AG04450 (cell line): ENCODE measurements around the gene ADTRP. TPM values are rescaled to one million over a fixed set of nuclear protein-coding genes. Genes with fewer than 3 reads are reported as not detected.

ENCODE experiments used
- CTCF ChIA-PET: fragments of 300-600, 350-600 bp; formaldehyde crosslinking; extraction: SDS; loops from one replicate; lab custom pipeline; 2022; ENCODE audit warnings: antibody characterized with exemption, inconsistent platforms; lab: Charles Lee
- POLR2A ChIA-PET: fragments of 350-600 bp; formaldehyde crosslinking; extraction: SDS; loops from one replicate; lab custom pipeline; 2021; ENCODE audit warnings: antibody characterized with exemption, inconsistent platforms; lab: Yijun Ruan, JAX
- DNase-seq: peaks from one replicate; pipeline ENCODE4 v3.0.0-alpha.2; 2011; ENCODE audit warnings: low read depth, low spot score
- H3K27ac ChIP-seq: one replicate; pipeline ENCODE4 v1.5.1; 2012; ENCODE audit warnings: low read depth, low read length, control low read depth
- H3K27me3 ChIP-seq: one replicate; pipeline ENCODE4 v1.6.0; 2012; ENCODE audit warnings: low read length; ENCODE audit not compliant: control insufficient read depth, insufficient read depth
- H3K4me3 ChIP-seq: 2 replicates; pipeline ENCODE4 v1.5.1; 2011; ENCODE audit warnings: mild to moderate bottlenecking, low read depth, low read length, control low read depth
- H3K9me3 ChIP-seq: 2 replicates; pipeline ENCODE4 v1.5.1; 2012; ENCODE audit warnings: low read length; ENCODE audit not compliant: control insufficient read depth, insufficient read depth
- polyA plus RNA-seq: library from polyadenylated mRNA; depleted of rRNA; stranded (reverse); fragments of >200 nt; gene quantifications from 2 replicates; pipeline ENCODE4 v1.2.3, GENCODE V29; 2011
- TF ChIP-seq, protein P1 (sequence below): IDR thresholded peaks from 2 replicates; pipeline ENCODE4 v1.5.1; 2011; ENCODE audit warnings: low read depth, low read length, control low read depth, inconsistent platforms

ADTRP gene
- polyA plus RNA-seq, 1 experiment = 0.33 TPM

GRCh38 chr6:11813606-11814005 is 35.0 kb upstream of the ADTRP start:
- Histone ChIP-seq H3K9me3 (no peaks in the 10 kb centered on the region), H3K4me3 (no peak overlapping the region), H3K27me3 (no peaks in the 10 kb centered on the region), H3K27ac (no peak overlapping the region)
- TF ChIP-seq, protein P1, sequence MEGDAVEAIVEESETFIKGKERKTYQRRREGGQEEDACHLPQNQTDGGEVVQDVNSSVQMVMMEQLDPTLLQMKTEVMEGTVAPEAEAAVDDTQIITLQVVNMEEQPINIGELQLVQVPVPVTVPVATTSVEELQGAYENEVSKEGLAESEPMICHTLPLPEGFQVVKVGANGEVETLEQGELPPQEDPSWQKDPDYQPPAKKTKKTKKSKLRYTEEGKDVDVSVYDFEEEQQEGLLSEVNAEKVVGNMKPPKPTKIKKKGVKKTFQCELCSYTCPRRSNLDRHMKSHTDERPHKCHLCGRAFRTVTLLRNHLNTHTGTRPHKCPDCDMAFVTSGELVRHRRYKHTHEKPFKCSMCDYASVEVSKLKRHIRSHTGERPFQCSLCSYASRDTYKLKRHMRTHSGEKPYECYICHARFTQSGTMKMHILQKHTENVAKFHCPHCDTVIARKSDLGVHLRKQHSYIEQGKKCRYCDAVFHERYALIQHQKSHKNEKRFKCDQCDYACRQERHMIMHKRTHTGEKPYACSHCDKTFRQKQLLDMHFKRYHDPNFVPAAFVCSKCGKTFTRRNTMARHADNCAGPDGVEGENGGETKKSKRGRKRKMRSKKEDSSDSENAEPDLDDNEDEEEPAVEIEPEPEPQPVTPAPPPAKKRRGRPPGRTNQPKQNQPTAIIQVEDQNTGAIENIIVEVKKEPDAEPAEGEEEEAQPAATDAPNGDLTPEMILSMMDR = no peak
- ChIA-PET CTCF (no interaction called here), POLR2A (no interaction called here)
- no peak for DNase-seq

- POLR2A ChIA-PET = no interaction called here
Measured at GRCh38 chr6:11812951-11813350, 34.3 kb upstream of the ADTRP start.

DNA sequence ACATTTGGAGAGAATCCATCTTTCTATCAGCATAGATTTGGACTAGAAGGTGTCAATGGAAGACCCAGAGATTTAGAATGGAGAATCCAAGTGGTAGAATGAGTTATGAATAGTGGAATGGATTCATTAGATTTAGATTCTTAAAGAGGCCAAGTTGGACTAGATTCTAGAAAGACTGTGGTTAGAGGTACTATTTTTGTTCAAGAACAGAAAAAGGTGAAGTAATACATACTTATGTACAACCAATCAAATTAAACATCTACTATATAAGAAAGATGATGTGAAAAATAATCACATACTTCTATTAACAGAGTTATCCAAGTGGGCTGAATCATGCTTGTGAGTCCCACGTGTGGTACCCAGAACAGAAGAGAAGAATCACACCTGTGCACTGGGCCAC is 33.8 kb upstream of the ADTRP start:
- TF ChIP-seq, protein P1 = no peak
- ChIA-PET CTCF (no interaction called here), POLR2A (no interaction called here)
- H3K4me3 ChIP-seq = no peak overlapping the region
- H3K27me3 ChIP-seq = no peaks in the 10 kb centered on the region
- DNase-seq = no peak
- no peaks in the 10 kb centered on the region for H3K9me3 ChIP-seq
- H3K27ac ChIP-seq = no peak overlapping the region

More at GRCh38 chr6:11812951-11813350, 34.3 kb upstream of the ADTRP start:
- CTCF ChIA-PET = no interaction called here
- Histone ChIP-seq H3K27me3 (no peaks in the 10 kb centered on the region), H3K9me3 (no peaks in the 10 kb centered on the region), H3K27ac (no peak overlapping the region), H3K4me3 (no peak overlapping the region)
- DNase-seq = no peak
- TF ChIP-seq, protein P1 = no peak

DNA sequence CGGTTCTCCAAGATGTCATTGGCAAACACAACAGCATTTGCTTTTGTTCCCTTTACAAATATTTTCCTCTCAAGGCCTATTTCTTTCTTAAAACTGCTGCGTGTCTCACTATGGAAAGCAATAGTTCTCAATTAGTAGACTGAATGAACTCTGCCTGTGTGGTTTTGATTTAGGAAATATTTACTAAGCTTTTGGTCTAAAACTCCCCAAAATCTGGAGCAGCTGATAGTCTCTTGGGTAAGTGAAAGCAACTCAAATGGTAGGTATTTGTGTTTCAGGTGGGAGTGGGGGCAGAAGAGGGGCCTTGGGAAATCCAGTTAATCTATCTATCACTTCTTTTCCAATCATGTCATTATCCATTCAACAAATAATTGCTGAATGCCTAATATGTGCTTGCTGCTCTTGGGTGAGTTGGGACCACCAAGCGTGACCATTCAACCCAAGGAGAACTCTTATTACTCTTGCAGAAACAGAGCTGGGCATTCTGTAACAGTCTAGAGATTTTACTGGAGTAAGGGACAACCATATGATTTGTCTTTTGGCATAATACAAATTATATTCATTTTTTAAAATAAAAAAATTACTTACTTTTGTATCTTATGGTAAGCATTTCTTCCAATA is 33.2 kb upstream of the ADTRP start:
- TF ChIP-seq, protein P1 = no peak
- no peak overlapping the region for H3K27ac ChIP-seq

GRCh38 chr6:11810854-11811643 is 32.4 kb upstream of the ADTRP start:
- Histone ChIP-seq H3K27ac (no peak overlapping the region), H3K4me3 (no peak overlapping the region), H3K9me3 (no peaks in the 10 kb centered on the region), H3K27me3 (no peaks in the 10 kb centered on the region)
- ChIA-PET CTCF (interaction anchor here (0.8 kb wide), 1 partner anchor 10 kb away, joined by 3 read pairs; no protein-coding TSS in a partner anchor), POLR2A (no interaction called here)
- TF ChIP-seq, protein P1 = no peak
- DNase-seq = no peak

More for the DNA sequence above, 33.2 kb upstream of the ADTRP start:
- ChIA-PET POLR2A (no interaction called here), CTCF (interaction anchor here (0.8 kb wide), 1 partner anchor 9 kb away, joined by 3 read pairs; no protein-coding TSS in a partner anchor)
- H3K9me3 ChIP-seq = no peaks in the 10 kb centered on the region
- no peaks in the 10 kb centered on the region for H3K27me3 ChIP-seq
- H3K4me3 ChIP-seq = no peak overlapping the region
- DNase-seq = no peak
